ENCODE measurements around the gene RAB4A.

RAB4A gene

DNA sequence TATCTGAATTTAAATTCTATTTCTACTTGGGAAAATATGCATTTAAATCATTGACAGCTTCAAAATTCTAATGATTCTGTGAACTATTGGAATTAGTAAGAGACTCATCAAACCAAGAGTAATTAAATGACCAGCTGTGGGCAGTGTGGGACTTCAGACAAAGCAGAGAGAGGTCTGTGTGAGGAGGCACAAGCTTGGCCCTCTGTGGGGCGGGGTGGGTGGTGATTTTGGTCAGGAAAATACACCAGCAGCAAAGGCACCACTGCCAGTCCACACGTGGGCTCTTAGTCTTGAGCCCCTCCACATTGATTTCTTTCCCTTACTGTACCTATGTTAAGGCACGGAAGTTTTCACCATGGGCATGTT, 39.2 kb upstream of the RAB4A start:
- no peak overlapping the region for H3K4me3 ChIP-seq (ENCODE audit: control insufficient read depth, low read depth, low read length)
- TF ChIP-seq, protein P1, sequence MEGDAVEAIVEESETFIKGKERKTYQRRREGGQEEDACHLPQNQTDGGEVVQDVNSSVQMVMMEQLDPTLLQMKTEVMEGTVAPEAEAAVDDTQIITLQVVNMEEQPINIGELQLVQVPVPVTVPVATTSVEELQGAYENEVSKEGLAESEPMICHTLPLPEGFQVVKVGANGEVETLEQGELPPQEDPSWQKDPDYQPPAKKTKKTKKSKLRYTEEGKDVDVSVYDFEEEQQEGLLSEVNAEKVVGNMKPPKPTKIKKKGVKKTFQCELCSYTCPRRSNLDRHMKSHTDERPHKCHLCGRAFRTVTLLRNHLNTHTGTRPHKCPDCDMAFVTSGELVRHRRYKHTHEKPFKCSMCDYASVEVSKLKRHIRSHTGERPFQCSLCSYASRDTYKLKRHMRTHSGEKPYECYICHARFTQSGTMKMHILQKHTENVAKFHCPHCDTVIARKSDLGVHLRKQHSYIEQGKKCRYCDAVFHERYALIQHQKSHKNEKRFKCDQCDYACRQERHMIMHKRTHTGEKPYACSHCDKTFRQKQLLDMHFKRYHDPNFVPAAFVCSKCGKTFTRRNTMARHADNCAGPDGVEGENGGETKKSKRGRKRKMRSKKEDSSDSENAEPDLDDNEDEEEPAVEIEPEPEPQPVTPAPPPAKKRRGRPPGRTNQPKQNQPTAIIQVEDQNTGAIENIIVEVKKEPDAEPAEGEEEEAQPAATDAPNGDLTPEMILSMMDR (IDR thresholded peaks at IDR 0.05; ENCODE audit: control insufficient read depth, insufficient read depth, low read depth, low read length, missing control alignments): no peak
- no peak for DNase-seq (ENCODE audit: low read depth)

DNA sequence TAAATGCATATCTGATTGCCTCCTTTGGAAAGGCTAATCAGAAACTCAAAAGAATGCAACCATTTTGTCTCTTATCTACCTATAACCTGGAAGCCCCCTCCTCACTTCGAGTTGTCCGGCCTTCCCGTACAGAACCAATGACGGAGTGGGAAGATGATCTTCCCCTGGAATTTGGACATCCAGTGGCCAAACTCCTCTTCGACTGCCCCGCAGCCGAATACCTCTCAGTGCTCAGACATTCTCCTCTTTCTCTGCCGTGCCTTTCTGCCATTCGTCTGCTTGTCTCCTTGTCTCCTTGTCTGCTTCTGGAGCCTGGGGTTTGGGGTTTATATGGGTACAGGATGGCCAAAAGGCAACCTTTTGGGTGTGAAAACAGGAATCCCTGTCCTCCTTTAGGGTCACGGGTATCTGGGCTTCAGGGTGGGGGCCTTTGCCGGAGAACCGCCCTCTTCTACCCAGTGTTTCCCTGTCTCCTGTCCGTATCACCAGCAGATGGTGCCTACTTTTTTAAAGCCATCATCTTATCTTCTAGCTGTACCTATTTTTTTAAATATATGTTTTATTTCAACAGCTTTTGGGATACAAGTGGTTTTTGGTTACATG, 35.9 kb upstream of the RAB4A start:
- DNase-seq (ENCODE audit: low read depth): no peak
- TF ChIP-seq, protein P1 (IDR thresholded peaks at IDR 0.05; ENCODE audit: control insufficient read depth, insufficient read depth, low read depth, low read length, missing control alignments): no peak
- no peak overlapping the region for H3K4me3 ChIP-seq (ENCODE audit: control insufficient read depth, low read depth, low read length)

DNA sequence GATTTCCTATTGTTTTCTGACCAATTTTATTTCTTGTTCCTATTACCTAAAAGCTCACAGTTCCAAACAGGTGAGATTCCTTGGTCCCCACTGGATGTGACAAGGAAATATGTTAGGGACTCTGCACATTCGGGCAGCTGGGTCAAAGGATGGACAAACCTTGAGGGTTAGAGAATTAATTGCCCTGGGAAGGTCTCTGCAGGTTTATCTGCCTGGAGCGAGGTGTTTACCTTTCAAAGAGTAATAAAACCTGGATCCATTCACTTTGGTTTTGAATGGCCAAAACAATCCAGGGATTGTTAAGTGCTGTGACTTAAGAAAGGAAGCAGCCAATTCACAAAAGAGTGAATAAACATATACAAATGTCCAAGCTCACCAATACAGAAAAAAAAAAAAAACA, 33.6 kb upstream of the RAB4A start:
- no peak overlapping the region for H3K4me3 ChIP-seq (ENCODE audit: control insufficient read depth, low read depth, low read length)
- TF ChIP-seq, protein P1 (IDR thresholded peaks at IDR 0.05; ENCODE audit: control insufficient read depth, insufficient read depth, low read depth, low read length, missing control alignments): no peak
- no peak for DNase-seq (ENCODE audit: low read depth)

DNA sequence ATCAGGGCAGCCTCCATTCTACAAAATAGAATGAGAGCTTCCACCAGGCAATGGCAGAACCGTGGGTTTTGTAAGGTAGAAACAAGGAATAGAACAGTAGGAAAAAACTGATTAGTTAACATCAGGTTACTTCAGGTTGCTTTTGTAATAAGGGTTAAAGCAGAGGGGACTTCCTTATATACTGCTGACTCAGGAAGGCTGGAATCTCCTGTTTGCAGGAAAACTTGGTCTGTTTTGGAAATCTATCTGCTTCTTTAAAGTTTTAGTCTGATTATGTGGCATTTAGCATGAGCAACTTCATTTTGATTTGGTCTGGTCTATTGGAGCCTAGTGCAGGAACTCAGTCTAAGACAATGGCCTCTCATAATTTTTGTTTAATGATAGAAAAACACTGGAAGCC, 32.7 kb upstream of the RAB4A start:
- DNase-seq (ENCODE audit: low read depth): no peak
- no peak overlapping the region for H3K4me3 ChIP-seq (ENCODE audit: control insufficient read depth, low read depth, low read length)
- TF ChIP-seq, protein P1 (IDR thresholded peaks at IDR 0.05; ENCODE audit: control insufficient read depth, insufficient read depth, low read depth, low read length, missing control alignments): no peak

DNA sequence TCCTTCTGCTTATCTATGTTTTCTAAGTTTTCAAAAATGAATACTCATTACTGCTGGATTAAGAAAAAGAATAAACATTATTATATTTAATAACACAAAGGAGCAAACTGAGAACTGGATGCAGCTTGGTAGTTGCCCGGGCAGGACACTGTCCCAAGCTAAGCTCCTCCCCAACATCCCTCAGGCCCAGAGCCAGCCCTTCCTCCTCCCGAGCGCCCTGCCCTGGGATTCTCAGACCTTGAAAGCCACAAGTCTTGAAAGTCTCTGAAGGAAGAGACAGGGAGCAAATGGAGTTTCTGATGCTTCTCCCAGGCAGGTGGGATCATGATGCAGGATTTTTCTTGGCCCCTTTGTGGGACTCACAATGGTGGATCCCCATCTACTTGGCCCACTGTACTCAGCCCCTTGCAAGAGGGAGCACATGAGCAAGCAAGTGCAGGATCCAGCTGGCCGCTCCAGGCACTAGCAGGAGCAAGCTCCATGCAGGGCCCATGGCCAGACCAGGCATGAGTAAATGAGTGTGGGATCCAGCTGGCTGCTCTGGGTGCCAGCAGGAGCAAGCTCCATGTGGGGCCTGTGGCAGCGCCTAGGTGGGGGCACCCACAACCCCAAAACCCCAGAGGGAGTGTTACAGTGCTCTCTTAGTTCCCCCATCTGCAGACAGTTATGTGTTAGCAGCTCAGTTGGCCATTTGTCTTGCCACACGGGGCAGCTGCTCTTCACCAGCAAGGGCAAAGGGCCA, 32.1 kb upstream of the RAB4A start:
- DNase-seq (ENCODE audit: low read depth): no peak
- H3K4me3 ChIP-seq (ENCODE audit: control insufficient read depth, low read depth, low read length): no peak overlapping the region
- TF ChIP-seq, protein P1 (IDR thresholded peaks at IDR 0.05; ENCODE audit: control insufficient read depth, insufficient read depth, low read depth, low read length, missing control alignments): no peak

DNA sequence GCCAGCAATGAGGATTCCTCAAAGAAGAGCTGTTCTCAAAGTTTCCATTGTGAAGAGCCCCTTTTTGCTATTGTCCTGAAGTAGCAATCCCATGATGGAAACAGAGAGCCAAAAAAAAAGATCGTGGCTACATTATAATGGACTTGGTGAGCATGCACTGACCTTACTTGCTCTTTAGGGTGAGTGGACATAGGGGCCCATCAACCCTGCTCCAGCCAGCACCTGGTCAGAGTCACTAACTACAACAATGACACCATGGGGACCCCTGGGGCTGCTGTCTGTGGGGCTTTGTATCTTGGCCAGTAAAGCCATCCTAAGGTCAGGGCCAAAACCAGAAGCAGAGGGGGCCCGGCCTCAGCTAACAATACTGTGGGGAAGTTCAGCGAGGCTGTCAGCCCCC, 30.4 kb upstream of the RAB4A start:
- TF ChIP-seq, protein P1 (IDR thresholded peaks at IDR 0.05; ENCODE audit: control insufficient read depth, insufficient read depth, low read depth, low read length, missing control alignments): no peak
- H3K4me3 ChIP-seq (ENCODE audit: control insufficient read depth, low read depth, low read length): no peak overlapping the region
- no peak for DNase-seq (ENCODE audit: low read depth)

Data from AG09309 (cell line).